SK-N-MC (cell line): ENCODE data around the gene PDCL3.

Experiments used
- DNase-seq: peaks from one replicate; pipeline ENCODE4 v3.0.0-alpha.2; 2011; ENCODE audit warnings: low read depth, low spot score
- H3K27ac ChIP-seq: fragments of 200-600 bp; sonication (generic); 2 replicates; pipeline ENCODE4 v1.5.1; 2016; ENCODE audit warnings: mixed run types
- H3K36me3 ChIP-seq: fragments of 200-600 bp; sonication (generic); 2 replicates; pipeline ENCODE4 v1.6.1; 2017; ENCODE audit warnings: antibody characterized with exemption, low read length, mixed read lengths; ENCODE audit not compliant: insufficient read depth
- H3K4me3 ChIP-seq: fragments of 200-600 bp; sonication (generic); 2 replicates; pipeline ENCODE4 v1.5.1; 2016
- H3K9ac ChIP-seq: fragments of 200-600 bp; sonication (generic); 2 replicates; pipeline ENCODE4 v1.8.0; 2017; ENCODE audit warnings: mixed run types, mixed read lengths; ENCODE audit not compliant: insufficient read length
- H3K9me3 ChIP-seq: fragments of 200-600 bp; sonication (generic); 2 replicates; pipeline ENCODE4 v1.6.1; 2017; ENCODE audit warnings: low read depth, mild to moderate bottlenecking, antibody characterized with exemption, low read length, moderate library complexity, mixed read lengths
- EZH2 ChIP-seq: fragments of 200-600 bp; sonication (generic); IDR thresholded peaks from one replicate; pipeline ENCODE4 v1.6.1; 2017; ENCODE audit warnings: antibody characterized with exemption
- FOXP2 ChIP-seq: optimal IDR thresholded peaks from 2 replicates; pipeline ENCODE3; 2011; ENCODE audit warnings: mild to moderate bottlenecking, moderate library complexity; ENCODE audit not compliant: insufficient read depth; ENCODE audit errors: extremely low read length, control extremely low read depth
- POLR2AphosphoS5 ChIP-seq: IDR thresholded peaks from 2 replicates; pipeline ENCODE4 v1.6.1; 2012; ENCODE audit warnings: mild to moderate bottlenecking, low read depth, low read length, borderline replicate concordance

Gene PDCL3

GRCh38 chr2:100562613-100563406 is at the start of gene PDCL3:
TSS of gene PDCL3 (plus strand) at chr2:100562993. CDS start at chr2:100563068, 75 bp downstream.
- Histone ChIP-seq H3K9ac (peak within 1 kb of the TSS; percentile 94), H3K36me3 (peaks cover 4% of the 10 kb centered on the region; the same call in 1 of the 2 replicates), H3K9me3 (no peaks in the 10 kb centered on the region), H3K27ac (peak within 1 kb of the TSS; percentile 73; the same call in 1 of the 2 replicates), H3K4me3 (peak within 1 kb of the TSS; percentile 80)
- TF ChIP-seq FOXP2 (peak; percentile 90), POLR2AphosphoS5 (peak; percentile 72), EZH2 (no peak)
- DNase-seq, result peak; percentile 58

GRCh38 chr2:100513650-100514049 is 49.1 kb upstream of the PDCL3 start:
- DNase-seq, result no peak
- no peaks in the 10 kb centered on the region for H3K9me3 ChIP-seq
- H3K9ac ChIP-seq, result no peak overlapping the region
- H3K36me3 ChIP-seq, result no peaks in the 10 kb centered on the region
- no peak overlapping the region for H3K27ac ChIP-seq
- H3K4me3 ChIP-seq, result no peak overlapping the region
- TF ChIP-seq POLR2AphosphoS5 (no peak), EZH2 (no peak), FOXP2 (no peak)

DNA sequence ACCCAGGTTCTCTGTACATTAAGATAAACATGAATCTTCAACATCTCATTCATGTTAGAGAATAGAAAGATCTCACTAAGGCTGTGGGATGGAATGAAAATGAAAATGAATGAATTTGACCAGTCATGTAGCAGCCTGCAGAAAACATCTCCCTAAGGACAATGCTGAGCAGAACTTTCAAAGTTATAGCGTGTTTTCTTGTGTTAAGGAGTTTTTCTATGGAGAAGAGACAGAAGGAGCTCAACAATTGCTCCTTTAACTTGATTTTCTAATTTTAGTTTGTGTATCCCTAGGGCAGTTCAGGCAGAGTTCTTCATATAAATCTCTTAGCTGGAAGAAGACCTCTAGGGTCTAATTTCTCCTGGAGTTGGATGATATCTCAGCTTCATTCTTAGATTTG is 45.2 kb upstream of the PDCL3 start:
- Histone ChIP-seq H3K27ac (no peak overlapping the region), H3K36me3 (no peaks in the 10 kb centered on the region), H3K9ac (no peak overlapping the region), H3K9me3 (no peaks in the 10 kb centered on the region), H3K4me3 (no peak overlapping the region)
- TF ChIP-seq POLR2AphosphoS5 (no peak), FOXP2 (no peak), EZH2 (no peak)
- DNase-seq, result no peak

DNA sequence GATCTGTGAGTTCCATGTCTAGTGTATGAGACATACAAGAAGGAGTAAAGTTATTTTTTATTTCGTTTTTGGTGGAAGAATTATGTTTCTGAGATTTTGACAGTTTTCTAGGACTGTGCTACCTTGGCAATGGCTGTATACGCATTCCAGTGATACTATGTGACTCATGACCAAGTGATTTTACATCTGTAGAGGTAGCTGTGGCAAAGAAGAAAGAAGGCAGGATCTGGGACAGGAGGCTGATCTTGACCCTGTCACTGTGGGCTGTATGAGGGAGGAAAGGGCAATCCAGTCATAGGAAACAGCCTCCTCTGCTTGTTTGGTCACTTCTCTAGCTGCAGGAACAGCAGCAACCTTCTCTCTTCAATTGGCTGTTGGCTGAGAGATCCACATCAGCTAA is 44.0 kb upstream of the PDCL3 start:
- no peak for TF ChIP-seq POLR2AphosphoS5
- no peak for TF ChIP-seq EZH2
- TF ChIP-seq FOXP2, result no peak
- no peaks in the 10 kb centered on the region for H3K9me3 ChIP-seq
- no peak for DNase-seq
- no peak overlapping the region for H3K27ac ChIP-seq
- H3K9ac ChIP-seq, result no peak overlapping the region
- H3K4me3 ChIP-seq, result no peak overlapping the region
- H3K36me3 ChIP-seq, result no peaks in the 10 kb centered on the region

GRCh38 chr2:100520224-100520623 is 42.6 kb upstream of the PDCL3 start:
- TF ChIP-seq POLR2AphosphoS5, result no peak
- no peaks in the 10 kb centered on the region for H3K9me3 ChIP-seq
- no peak overlapping the region for H3K9ac ChIP-seq
- DNase-seq, result no peak
- no peak overlapping the region for H3K27ac ChIP-seq
- no peaks in the 10 kb centered on the region for H3K36me3 ChIP-seq
- H3K4me3 ChIP-seq, result no peak overlapping the region

GRCh38 chr2:100522430-100522829 is 40.4 kb upstream of the PDCL3 start:
- TF ChIP-seq EZH2 (no peak), FOXP2 (no peak), POLR2AphosphoS5 (no peak)
- no peak overlapping the region for H3K27ac ChIP-seq
- no peak for DNase-seq
- no peak overlapping the region for H3K4me3 ChIP-seq
- H3K9me3 ChIP-seq, result no peaks in the 10 kb centered on the region
- no peaks in the 10 kb centered on the region for H3K36me3 ChIP-seq
- no peak overlapping the region for H3K9ac ChIP-seq

DNA sequence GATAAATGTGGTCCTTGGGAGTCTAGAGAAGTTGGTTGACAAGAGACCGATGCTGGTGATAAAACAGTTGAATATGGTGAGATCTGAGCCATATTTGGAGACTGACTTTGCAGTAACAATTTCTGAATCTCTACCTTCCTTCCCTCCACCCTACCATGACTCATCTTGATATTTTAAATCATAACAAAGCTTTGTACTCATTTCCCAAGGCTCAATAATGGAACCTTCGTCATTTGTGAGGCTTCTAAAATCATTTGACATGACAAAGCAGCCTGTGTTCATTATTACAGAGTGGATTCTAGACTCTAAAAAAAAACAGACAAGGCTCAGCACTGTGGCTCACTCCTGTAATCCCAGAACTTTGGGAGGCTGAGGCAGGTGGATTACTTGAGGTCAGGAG is 38.5 kb upstream of the PDCL3 start:
- Histone ChIP-seq H3K9ac (no peak overlapping the region), H3K36me3 (no peaks in the 10 kb centered on the region), H3K27ac (no peak overlapping the region), H3K9me3 (no peaks in the 10 kb centered on the region), H3K4me3 (no peak overlapping the region)
- no peak for DNase-seq
- no peak for TF ChIP-seq POLR2AphosphoS5
- TF ChIP-seq FOXP2, result no peak
- TF ChIP-seq EZH2, result no peak

DNA sequence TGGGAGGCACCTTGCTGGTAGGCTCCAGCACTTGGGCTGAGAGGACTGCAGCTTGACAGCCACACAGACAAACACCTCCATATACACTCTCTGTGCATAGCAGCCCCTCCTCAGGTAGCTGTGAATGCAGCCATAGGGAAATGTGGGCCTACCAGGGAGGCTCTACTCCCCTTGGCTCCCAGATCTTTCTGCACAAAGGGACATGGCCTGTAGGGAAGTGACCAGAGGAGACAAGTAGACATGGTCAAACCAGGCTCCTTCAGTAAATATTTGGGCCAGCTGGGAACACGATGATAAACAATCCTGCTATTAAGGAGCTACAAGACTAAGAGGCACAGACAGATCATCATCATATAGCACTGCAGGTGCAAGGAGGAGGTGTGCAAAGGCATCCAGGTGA is 35.9 kb upstream of the PDCL3 start:
- no peak for DNase-seq
- H3K9ac ChIP-seq, result no peak overlapping the region
- H3K4me3 ChIP-seq, result no peak overlapping the region
- TF ChIP-seq EZH2 (no peak), FOXP2 (no peak), POLR2AphosphoS5 (no peak)
- H3K9me3 ChIP-seq, result no peaks in the 10 kb centered on the region
- no peak overlapping the region for H3K27ac ChIP-seq
- H3K36me3 ChIP-seq, result no peaks in the 10 kb centered on the region
